Osteocyte (in vitro differentiated cells): ENCODE results near the gene TMA7B. TPM values are rescaled to one million over a fixed set of nuclear protein-coding genes. Genes with fewer than 3 reads are reported as not detected.

Experiments
- DNase-seq: peaks from one replicate; pipeline ENCODE4 v3.0.0; 2021; ENCODE audit warnings: mixed read lengths; ENCODE audit not compliant: unreplicated experiment; ENCODE audit errors: extremely low spot score
- H3K27ac Mint-ChIP-seq: one replicate; pipeline ENCODE4 v1.8.0; 2021; ENCODE audit warnings: mild to moderate bottlenecking, mixed read lengths; ENCODE audit not compliant: unreplicated experiment
- H3K27me3 Mint-ChIP-seq: one replicate; pipeline ENCODE4 v1.8.0; 2021; ENCODE audit warnings: mixed read lengths; ENCODE audit not compliant: unreplicated experiment
- H3K36me3 Mint-ChIP-seq: one replicate; pipeline ENCODE4 v1.8.0; 2021; ENCODE audit warnings: mixed read lengths; ENCODE audit not compliant: unreplicated experiment
- H3K4me1 Mint-ChIP-seq: one replicate; pipeline ENCODE4 v1.8.0; 2021; ENCODE audit warnings: mixed read lengths; ENCODE audit not compliant: unreplicated experiment
- H3K4me3 Mint-ChIP-seq: one replicate; pipeline ENCODE4 v1.8.0; 2021; ENCODE audit warnings: mild to moderate bottlenecking, moderate library complexity, mixed read lengths; ENCODE audit not compliant: unreplicated experiment
- H3K9me3 Mint-ChIP-seq: one replicate; pipeline ENCODE4 v1.8.0; 2021; ENCODE audit warnings: mixed read lengths; ENCODE audit not compliant: unreplicated experiment
- total RNA-seq: library from RNA; stranded (reverse); gene quantifications from 2 replicates; pipeline ENCODE4 v1.2.1, GENCODE V29; 2021
- TF ChIP-seq, protein P1 (sequence below): fragments of 200-600 bp; sonication (generic); IDR thresholded peaks from 2 replicates; pipeline ENCODE4 v1.5.0; 2021; ENCODE audit warnings: antibody characterized with exemption, mild to moderate bottlenecking, moderate library complexity

Gene TMA7B
- total RNA-seq, 1 donor from 2014 or later, result not detected

DNA sequence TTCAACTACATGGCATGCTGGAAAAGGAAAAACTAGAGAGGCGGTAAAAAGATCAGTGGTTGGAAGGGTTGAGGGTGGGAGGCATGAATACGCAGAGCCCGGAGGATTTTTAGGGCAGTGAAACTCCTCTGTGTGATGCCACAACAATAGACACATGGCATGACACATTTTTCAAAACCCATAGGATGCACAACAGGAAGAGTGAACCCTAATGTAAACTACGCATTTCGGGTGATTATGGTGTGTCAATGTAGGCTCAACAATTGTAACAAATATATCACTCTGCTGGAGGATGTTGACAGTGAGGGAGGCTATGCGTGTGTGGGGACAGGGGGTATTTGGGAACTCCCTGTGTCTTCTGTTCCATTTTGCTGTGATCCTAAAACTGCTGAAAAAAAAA, 18.9 kb downstream of the TMA7B start:
- DNase-seq, result no peak
- peaks cover 58% of the 10 kb centered on the region for H3K27me3 Mint-ChIP-seq
- H3K9me3 Mint-ChIP-seq, result no peaks in the 10 kb centered on the region
- TF ChIP-seq, protein P1, sequence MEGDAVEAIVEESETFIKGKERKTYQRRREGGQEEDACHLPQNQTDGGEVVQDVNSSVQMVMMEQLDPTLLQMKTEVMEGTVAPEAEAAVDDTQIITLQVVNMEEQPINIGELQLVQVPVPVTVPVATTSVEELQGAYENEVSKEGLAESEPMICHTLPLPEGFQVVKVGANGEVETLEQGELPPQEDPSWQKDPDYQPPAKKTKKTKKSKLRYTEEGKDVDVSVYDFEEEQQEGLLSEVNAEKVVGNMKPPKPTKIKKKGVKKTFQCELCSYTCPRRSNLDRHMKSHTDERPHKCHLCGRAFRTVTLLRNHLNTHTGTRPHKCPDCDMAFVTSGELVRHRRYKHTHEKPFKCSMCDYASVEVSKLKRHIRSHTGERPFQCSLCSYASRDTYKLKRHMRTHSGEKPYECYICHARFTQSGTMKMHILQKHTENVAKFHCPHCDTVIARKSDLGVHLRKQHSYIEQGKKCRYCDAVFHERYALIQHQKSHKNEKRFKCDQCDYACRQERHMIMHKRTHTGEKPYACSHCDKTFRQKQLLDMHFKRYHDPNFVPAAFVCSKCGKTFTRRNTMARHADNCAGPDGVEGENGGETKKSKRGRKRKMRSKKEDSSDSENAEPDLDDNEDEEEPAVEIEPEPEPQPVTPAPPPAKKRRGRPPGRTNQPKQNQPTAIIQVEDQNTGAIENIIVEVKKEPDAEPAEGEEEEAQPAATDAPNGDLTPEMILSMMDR, result no peak
- no peaks in the 10 kb centered on the region for H3K4me1 Mint-ChIP-seq
- no peak overlapping the region for H3K27ac Mint-ChIP-seq
- no peak overlapping the region for H3K4me3 Mint-ChIP-seq
- no peaks in the 10 kb centered on the region for H3K36me3 Mint-ChIP-seq

DNA sequence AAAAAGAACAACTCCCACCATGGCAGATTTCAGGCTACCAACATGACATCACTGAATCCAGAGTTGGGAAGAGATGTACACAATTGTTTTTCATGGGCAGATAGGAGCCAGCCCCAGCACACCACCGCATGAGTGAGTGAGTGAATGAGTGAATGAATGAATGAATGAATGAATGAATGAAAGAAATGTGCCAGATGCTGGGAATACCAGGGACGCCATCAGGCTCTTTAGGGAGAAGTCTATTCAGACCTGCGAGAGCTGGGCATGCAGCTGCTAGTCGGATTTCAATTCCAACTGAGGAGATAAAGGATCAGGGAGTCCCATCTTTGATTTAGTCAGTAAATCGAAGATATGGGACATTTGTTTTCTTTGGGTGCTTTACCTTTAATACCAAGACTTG, 19.3 kb downstream of the TMA7B start:
- Mint-ChIP-seq H3K4me1 (no peaks in the 10 kb centered on the region), H3K27ac (no peak overlapping the region), H3K4me3 (no peak overlapping the region), H3K9me3 (no peaks in the 10 kb centered on the region), H3K27me3 (peaks cover 58% of the 10 kb centered on the region), H3K36me3 (no peaks in the 10 kb centered on the region)
- no peak for DNase-seq
- TF ChIP-seq, protein P1, result no peak

GRCh38 chr22:39980596-39980995, 20.4 kb downstream of the TMA7B start:
- peaks cover 47% of the 10 kb centered on the region for H3K27me3 Mint-ChIP-seq
- no peaks in the 10 kb centered on the region for H3K9me3 Mint-ChIP-seq
- H3K36me3 Mint-ChIP-seq, result no peaks in the 10 kb centered on the region
- no peak overlapping the region for H3K4me3 Mint-ChIP-seq
- TF ChIP-seq, protein P1, result no peak
- no peaks in the 10 kb centered on the region for H3K4me1 Mint-ChIP-seq
- H3K27ac Mint-ChIP-seq, result no peak overlapping the region
- no peak for DNase-seq

- TF ChIP-seq, protein P1, result no peak
- no peaks in the 10 kb centered on the region for H3K4me1 Mint-ChIP-seq
- no peaks in the 10 kb centered on the region for H3K36me3 Mint-ChIP-seq
Measured at GRCh38 chr22:39983346-39983745, 23.1 kb downstream of the TMA7B start.

DNA sequence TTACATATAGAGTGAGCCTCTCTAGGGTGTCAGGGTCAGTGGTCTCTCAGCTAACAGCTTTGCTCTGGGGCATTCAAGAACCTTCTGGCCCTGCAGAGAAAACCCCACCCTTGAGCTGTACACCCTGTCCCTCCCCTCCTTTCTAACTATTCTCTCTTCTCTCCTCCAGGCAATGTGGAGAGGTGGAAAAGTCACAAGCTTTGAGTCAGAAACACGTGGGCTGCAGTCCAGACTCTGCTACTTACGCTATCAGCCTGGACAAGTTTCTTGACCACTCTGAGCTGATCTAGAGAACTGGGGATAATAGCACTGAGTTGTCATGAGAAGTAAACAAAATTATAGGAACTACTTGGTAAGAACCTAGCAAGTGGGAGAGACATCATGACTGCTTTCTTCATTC, 23.8 kb downstream of the TMA7B start:
- TF ChIP-seq, protein P1, result no peak
- no peak for DNase-seq
- Mint-ChIP-seq H3K4me3 (no peak overlapping the region), H3K27ac (no peak overlapping the region), H3K4me1 (no peaks in the 10 kb centered on the region), H3K27me3 (peaks cover 35% of the 10 kb centered on the region), H3K36me3 (no peaks in the 10 kb centered on the region), H3K9me3 (no peaks in the 10 kb centered on the region)

More at GRCh38 chr22:39983346-39983745, 23.1 kb downstream of the TMA7B start:
- no peaks in the 10 kb centered on the region for H3K9me3 Mint-ChIP-seq
- no peak for DNase-seq
- H3K27me3 Mint-ChIP-seq, result peaks cover 30% of the 10 kb centered on the region
- H3K27ac Mint-ChIP-seq, result no peak overlapping the region
- no peak overlapping the region for H3K4me3 Mint-ChIP-seq
